Germinal center (tissue), 1 donor: ENCODE data around the gene PNKD.

Experiments
- DNase-seq: peaks from one replicate; pipeline ENCODE4 v3.0.0; 2012; ENCODE audit warnings: mixed read lengths, low spot score

PNKD gene

GRCh38 chr2:218269900-218270720 lies at the start of gene PNKD, which contains the start of gene AAMP:
PNKD (plus strand) TSS chr2:218270519; CDS start chr2:218270536, 17 bp downstream.
AAMP (minus strand) TSS chr2:218270137; CDS start chr2:218270086, 51 bp downstream.
- DNase-seq: peak; percentile 99

GRCh38 chr2:218221000-218221399 lies 49.3 kb upstream of the PNKD start:
- DNase-seq: no peak

GRCh38 chr2:218223046-218223445 lies 47.3 kb upstream of the PNKD start:
- DNase-seq: no peak

- no peak for DNase-seq
These were observed 46.1 kb upstream of the PNKD start for GRCh38 chr2:218224186-218224585.

GRCh38 chr2:218226903-218227302 lies 43.4 kb upstream of the PNKD start:
- no peak for DNase-seq

- no peak for DNase-seq
These were observed 41.8 kb upstream of the PNKD start for GRCh38 chr2:218228366-218229090.

- DNase-seq: peak; percentile 33
These were observed 41.1 kb upstream of the PNKD start for GRCh38 chr2:218229239-218229638.

- DNase-seq: no peak
These were observed 40.5 kb upstream of the PNKD start for GRCh38 chr2:218229851-218230250.

GRCh38 chr2:218230882-218231281 lies 39.4 kb upstream of the PNKD start:
- peak; percentile 15 for DNase-seq

GRCh38 chr2:218233543-218233942 lies 36.8 kb upstream of the PNKD start:
- DNase-seq: no peak

- DNase-seq: no peak
These were observed 35.8 kb upstream of the PNKD start for GRCh38 chr2:218234521-218234920.

GRCh38 chr2:218235017-218235416 lies 35.3 kb upstream of the PNKD start:
- DNase-seq: no peak

GRCh38 chr2:218236829-218237228 lies 33.5 kb upstream of the PNKD start:
- DNase-seq: no peak

GRCh38 chr2:218238887-218239286 lies 31.4 kb upstream of the PNKD start:
- no peak for DNase-seq

GRCh38 chr2:218244204-218244603 lies 26.1 kb upstream of the PNKD start:
- DNase-seq: no peak

- DNase-seq: no peak
These were observed 25.7 kb upstream of the PNKD start for GRCh38 chr2:218244665-218245064.

- DNase-seq: no peak
These were observed 25.1 kb upstream of the PNKD start for GRCh38 chr2:218245214-218245613.

GRCh38 chr2:218249691-218250090 lies 20.6 kb upstream of the PNKD start:
- no peak for DNase-seq

GRCh38 chr2:218252509-218253231 lies 17.6 kb upstream of the PNKD start:
- DNase-seq: no peak

- DNase-seq: no peak
These were observed 17.1 kb upstream of the PNKD start for GRCh38 chr2:218253232-218253625.

GRCh38 chr2:218255446-218255845 lies 14.9 kb upstream of the PNKD start:
- DNase-seq: no peak

GRCh38 chr2:218256612-218257350 lies 13.5 kb upstream of the PNKD start:
- no peak for DNase-seq
